H1 (cell line): Measurements from ENCODE around the gene HBM. TPM values are rescaled to one million over a fixed set of nuclear protein-coding genes. Genes with fewer than 3 reads are reported as not detected.

ENCODE experiments used
- CEBPB ChIP-seq: IDR thresholded peaks from 2 replicates; pipeline ENCODE4 v1.6.1; 2012; ENCODE audit warnings: low read depth, low read length
- MAX ChIP-seq: IDR thresholded peaks from 2 replicates; pipeline ENCODE4 v1.6.1; 2012; ENCODE audit warnings: inconsistent platforms
- SUZ12 ChIP-seq: fragments of 200-600 bp; sonication (generic); IDR thresholded peaks from 2 replicates; pipeline ENCODE4 v1.6.1; 2012; ENCODE audit warnings: mild to moderate bottlenecking, inconsistent platforms, low read length, moderate library complexity, mixed read lengths
- polyA plus RNA-seq, 7 experiments: library from polyadenylated mRNA; depleted of rRNA in 3 of 7; stranded (reverse) in 5 of 7; unstranded in 2 of 7; fragments of >200 nt in 5 of 7; fragments of 200-250 nt in 2 of 7; gene quantifications; 1 replicate in 5 of 7; 2 replicates in 1 of 7; 4 replicates in 1 of 7; pipeline versions ENCODE4 v1.2.1 to v1.2.3, GENCODE V29; 2011 to 2013; ENCODE audit warnings: missing spikeins in 2 of 7, mixed read lengths in 2 of 7
- total RNA-seq: library from RNA; stranded (reverse); fragmentation: NEBNext Ultra II Directional; extraction: Animal tissue kit (Norgen Biotek cat#: 25700); gene quantifications from 2 replicates; pipeline ENCODE4 v1.2.1, GENCODE V29; 2021

Gene HBM
- total and polyA plus RNA-seq, 2 of the 8 experiments (the other 6 are each of a cell fraction or from before 2014, with no cell fraction given) = 0.88 TPM; not detected in 1

- TF ChIP-seq SUZ12 (peak; percentile 98), CEBPB (no peak), MAX (peak; percentile 42; the same call in 1 of the 2 replicates)
These were observed at the start of gene HBM (continued) for GRCh38 chr16:165539-166374.
